ENCODE results near the gene PEAK1.
"Not testable (repeated sequence)": the region's sequence is repeated elsewhere in the genome, so short reads cannot be mapped to it uniquely, and the experiment has no call there.

Gene PEAK1

GRCh38 chr15:77168616-77169015, 251.3 kb downstream of the PEAK1 start:
- no peak for DNase-seq

- DNase-seq: no peak
Measured at GRCh38 chr15:77168141-77168540, 251.8 kb downstream of the PEAK1 start.

- DNase-seq: no peak
Measured at GRCh38 chr15:77167406-77167805, 252.5 kb downstream of the PEAK1 start.

GRCh38 chr15:77163781-77164384, 256.0 kb downstream of the PEAK1 start:
- no peak for DNase-seq

GRCh38 chr15:77162872-77163633, 256.9 kb downstream of the PEAK1 start:
- no peak for DNase-seq

GRCh38 chr15:77160562-77161478, 259.1 kb downstream of the PEAK1 start:
- no peak for DNase-seq

- not testable (repeated sequence) for DNase-seq
Measured at GRCh38 chr15:77156000-77156399, 263.9 kb downstream of the PEAK1 start.

- DNase-seq: no peak
Measured at GRCh38 chr15:77148191-77148590, 271.7 kb downstream of the PEAK1 start.

- no peak for DNase-seq
Measured at GRCh38 chr15:77145370-77145769, 274.5 kb downstream of the PEAK1 start.

- DNase-seq: no peak
Measured at GRCh38 chr15:77144492-77145070, 275.3 kb downstream of the PEAK1 start.

- DNase-seq: no peak
Measured at GRCh38 chr15:77144026-77144425, 275.9 kb downstream of the PEAK1 start.

- DNase-seq: no peak
Measured at GRCh38 chr15:77143616-77144015, 276.3 kb downstream of the PEAK1 start.

GRCh38 chr15:77143191-77143590, 276.7 kb downstream of the PEAK1 start:
- no peak for DNase-seq

- no peak for DNase-seq
Measured at GRCh38 chr15:77140220-77140619, 279.7 kb downstream of the PEAK1 start.

- DNase-seq: no peak
Measured at GRCh38 chr15:77139312-77139711, 280.6 kb downstream of the PEAK1 start.

- DNase-seq: no peak
Measured at GRCh38 chr15:77138167-77138522, 281.8 kb downstream of the PEAK1 start.

GRCh38 chr15:77135181-77135580, 284.7 kb downstream of the PEAK1 start:
- no peak for DNase-seq

GRCh38 chr15:77130315-77130930, 289.5 kb downstream of the PEAK1 start:
- DNase-seq: no peak

- DNase-seq: no peak
Measured at GRCh38 chr15:77127626-77128025, 292.3 kb downstream of the PEAK1 start.

- no peak for DNase-seq
Measured at GRCh38 chr15:77126529-77127326, 293.2 kb downstream of the PEAK1 start.

GRCh38 chr15:77123854-77124253, 296.1 kb downstream of the PEAK1 start:
- no peak for DNase-seq

- no peak for DNase-seq
Measured at GRCh38 chr15:77122576-77122975, 297.3 kb downstream of the PEAK1 start.

All from 8988T (cell line).